ENCODE data around the gene AICDA.

DNA sequence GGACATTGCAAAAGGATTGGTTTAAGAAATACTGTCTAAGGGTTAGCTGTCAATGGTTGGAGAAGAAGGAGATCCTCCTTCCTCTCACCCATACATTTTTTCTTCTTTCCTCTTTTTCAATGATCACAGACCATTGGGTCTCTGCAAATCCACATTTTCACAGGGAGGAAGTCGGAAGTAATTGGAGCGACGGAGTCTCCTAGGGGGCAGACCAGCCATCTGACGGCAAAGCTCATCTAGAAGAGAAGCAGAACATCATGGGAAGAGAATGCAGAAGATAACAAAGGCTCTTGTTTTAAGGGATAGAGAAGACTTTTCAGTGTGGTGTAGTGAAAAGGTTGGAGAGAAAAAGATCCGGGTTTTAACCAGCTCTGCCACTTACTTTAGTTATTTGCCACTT, 35.3 kb upstream of the AICDA start:
- TF ChIP-seq, protein P1, sequence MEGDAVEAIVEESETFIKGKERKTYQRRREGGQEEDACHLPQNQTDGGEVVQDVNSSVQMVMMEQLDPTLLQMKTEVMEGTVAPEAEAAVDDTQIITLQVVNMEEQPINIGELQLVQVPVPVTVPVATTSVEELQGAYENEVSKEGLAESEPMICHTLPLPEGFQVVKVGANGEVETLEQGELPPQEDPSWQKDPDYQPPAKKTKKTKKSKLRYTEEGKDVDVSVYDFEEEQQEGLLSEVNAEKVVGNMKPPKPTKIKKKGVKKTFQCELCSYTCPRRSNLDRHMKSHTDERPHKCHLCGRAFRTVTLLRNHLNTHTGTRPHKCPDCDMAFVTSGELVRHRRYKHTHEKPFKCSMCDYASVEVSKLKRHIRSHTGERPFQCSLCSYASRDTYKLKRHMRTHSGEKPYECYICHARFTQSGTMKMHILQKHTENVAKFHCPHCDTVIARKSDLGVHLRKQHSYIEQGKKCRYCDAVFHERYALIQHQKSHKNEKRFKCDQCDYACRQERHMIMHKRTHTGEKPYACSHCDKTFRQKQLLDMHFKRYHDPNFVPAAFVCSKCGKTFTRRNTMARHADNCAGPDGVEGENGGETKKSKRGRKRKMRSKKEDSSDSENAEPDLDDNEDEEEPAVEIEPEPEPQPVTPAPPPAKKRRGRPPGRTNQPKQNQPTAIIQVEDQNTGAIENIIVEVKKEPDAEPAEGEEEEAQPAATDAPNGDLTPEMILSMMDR (IDR thresholded peaks at IDR 0.05): no peak
- TF ChIP-seq POLR2A (IDR thresholded peaks at IDR 0.05): no peak
- TF ChIP-seq EP300 (IDR thresholded peaks at IDR 0.05): no peak
